Amniotic stem cell (primary cell): ENCODE results near the gene PAGR1.
A peak's percentile ranks its signal among the peaks of the same experiment; 100 is the strongest.
"Not testable (repeated sequence)": the region's sequence is repeated elsewhere in the genome, so short reads cannot be mapped to it uniquely, and the experiment has no call there.

Source experiments
- DNase-seq: peaks from one replicate; lab custom pipeline; 2025; lab: John Stamatoyannopoulos, UW

The PAGR1 gene

GRCh38 chr16:29812754-29813643, 3.0 kb upstream of the PAGR1 start:
- no peak for DNase-seq

DNA sequence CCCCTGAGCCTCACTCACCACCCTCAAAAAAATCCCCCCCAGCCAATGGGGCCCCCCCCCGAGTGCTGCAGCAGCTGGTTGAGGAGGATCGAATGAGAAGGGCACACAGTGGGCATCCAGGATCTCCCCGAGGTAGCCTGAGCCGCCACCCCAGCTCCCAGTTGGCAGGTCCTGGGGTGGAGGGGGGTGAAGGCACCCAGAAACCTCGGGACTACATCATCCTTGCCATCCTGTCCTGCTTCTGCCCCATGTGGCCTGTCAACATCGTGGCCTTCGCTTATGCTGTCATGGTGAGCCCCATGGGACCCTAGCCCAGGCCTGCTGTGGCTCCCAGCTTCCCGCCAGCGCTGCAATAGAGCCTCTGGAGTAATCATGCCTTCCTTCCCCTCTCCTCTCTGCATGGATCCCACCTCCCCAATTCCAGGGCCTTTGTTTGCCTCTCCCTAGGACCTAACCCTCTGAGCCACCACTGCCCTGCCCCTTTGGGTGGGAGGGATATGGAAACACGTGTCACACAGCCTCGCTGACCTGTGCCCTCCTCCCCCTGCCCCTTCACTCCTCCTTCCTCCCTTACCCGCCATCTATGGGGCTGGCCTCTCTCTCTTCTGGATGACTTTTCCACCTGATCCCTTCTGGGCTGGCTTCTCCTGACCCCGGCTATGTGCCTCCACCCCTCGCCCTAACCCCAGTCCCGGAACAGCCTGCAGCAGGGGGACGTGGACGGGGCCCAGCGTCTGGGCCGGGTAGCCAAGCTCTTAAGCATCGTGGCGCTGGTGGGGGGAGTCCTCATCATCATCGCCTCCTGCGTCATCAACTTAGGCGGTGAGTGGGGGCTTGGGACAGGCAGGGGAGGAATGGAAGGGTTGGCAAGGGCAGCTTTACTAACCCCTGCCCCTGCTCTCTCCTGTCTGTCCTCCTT, 2.0 kb upstream of the PAGR1 start:
- no peak for DNase-seq

- DNase-seq, result no peak
Observed at GRCh38 chr16:29814592-29814991, 1.4 kb upstream of the PAGR1 start.

- no peak for DNase-seq
Observed at GRCh38 chr16:29815032-29815721, 775 bp upstream of the PAGR1 start.

GRCh38 chr16:29816694-29817441, 916 bp downstream of the PAGR1 start:
- DNase-seq, result no peak

- no peak for DNase-seq
Observed at GRCh38 chr16:29818082-29818481, 2.1 kb downstream of the PAGR1 start.

DNA sequence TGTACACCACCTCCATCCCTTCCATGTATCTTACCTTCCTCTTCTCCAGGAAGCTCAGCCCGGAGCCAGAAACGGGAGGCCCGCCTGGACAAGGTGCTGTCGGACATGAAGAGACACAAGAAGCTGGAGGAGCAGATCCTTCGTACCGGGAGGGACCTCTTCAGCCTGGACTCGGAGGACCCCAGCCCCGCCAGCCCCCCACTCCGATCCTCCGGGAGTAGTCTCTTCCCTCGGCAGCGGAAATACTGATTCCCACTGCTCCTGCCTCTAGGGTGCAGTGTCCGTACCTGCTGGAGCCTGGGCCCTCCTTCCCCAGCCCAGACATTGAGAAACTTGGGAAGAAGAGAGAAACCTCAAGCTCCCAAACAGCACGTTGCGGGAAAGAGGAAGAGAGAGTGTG, 3.6 kb downstream of the PAGR1 start:
- no peak for DNase-seq

GRCh38 chr16:29820271-29820701, 4.3 kb downstream of the PAGR1 start, which contains the start of gene MVP:
MVP (plus strand) TSS chr16:29820462; CDS start chr16:29830550, 10,088 bp downstream.
- peak; percentile 42 for DNase-seq

DNA sequence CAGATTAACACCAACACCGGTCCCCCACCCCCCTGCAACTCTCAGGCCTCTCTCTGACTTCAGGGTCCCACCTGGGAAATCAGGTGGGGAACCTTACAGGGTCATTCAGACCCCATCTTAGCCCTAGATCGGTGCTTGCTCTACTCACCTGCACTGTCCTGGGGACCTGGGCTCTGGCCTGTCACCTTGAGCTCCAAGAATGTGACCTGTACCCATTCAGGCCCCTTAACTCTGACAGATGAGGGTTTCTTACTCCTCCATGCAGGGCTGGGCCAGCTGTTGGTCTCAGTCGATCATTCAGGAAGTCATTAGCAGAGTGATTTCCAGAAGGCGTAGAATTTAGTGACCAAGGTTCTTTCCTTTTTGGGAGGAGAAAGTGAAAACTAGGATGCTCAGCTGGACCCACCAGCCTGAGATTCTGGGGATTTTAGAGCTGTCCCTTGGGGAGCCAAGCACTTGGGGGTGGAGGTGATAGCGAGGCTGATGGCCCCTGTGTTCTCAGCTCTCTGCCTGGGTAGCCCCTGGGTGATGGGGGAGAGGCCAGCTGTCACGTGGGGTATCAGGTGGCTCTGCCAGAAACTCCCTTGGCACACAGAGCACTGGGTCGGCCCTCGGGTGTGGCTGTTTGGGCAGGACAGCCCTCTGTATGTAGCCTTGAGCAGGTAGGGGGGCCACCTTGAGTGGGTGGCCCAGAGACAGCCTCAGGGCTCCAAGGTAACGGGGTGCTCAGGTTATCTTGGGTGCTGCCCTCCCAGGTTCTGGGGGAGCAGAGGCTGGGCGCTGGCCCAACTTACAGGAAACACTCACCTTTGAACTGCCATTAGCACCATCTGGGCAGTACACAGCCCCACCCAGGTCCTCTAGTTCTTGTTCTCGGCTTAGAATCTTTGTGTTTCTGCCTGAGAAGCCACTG, 5.0 kb downstream of the PAGR1 start:
- no peak for DNase-seq

DNA sequence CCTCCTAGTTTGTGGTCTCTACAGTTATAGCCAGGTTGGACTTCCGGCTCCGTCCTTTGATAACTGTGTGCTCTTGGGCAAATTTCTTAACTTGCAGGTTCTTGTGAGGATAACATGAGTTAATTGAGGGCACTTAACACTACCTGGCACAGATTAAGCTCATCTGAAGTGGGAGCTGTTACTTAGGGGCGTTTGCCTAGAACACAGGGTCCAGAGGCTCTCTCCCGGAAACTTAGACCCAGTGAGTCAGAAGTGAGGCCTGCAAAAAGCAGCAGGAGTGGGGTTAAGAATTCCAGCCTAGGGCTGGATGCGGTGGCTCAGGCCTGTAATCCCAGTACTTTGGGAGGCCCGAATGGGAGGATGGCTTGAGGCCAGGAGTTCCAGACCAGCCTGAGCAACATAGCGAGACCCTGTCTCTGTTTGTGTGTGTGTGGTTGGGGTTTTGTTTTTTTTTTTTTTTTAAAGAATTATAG, 5.7 kb downstream of the PAGR1 start:
- DNase-seq, result no peak

GRCh38 chr16:29824589-29825144, 8.7 kb downstream of the PAGR1 start:
- DNase-seq, result no peak

GRCh38 chr16:29825145-29826044, 9.4 kb downstream of the PAGR1 start:
- no peak for DNase-seq

DNA sequence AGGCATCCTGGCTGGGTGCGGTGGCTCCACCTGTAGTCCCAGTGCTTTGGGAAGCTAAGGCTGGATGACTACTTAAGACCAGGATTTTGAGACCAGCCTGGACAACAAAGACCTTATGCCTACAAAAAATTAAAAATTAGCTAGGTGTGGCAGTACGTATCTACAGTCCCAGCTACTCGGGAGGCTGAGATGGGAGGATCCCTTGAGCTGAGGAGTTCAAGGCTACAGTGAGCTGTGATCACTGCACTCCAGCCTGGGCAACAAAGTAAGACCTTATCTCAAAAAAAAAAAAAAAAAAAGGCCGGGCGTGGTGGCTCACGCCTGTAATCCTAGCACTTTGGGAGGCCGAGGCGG, 10.4 kb downstream of the PAGR1 start:
- no peak for DNase-seq

DNA sequence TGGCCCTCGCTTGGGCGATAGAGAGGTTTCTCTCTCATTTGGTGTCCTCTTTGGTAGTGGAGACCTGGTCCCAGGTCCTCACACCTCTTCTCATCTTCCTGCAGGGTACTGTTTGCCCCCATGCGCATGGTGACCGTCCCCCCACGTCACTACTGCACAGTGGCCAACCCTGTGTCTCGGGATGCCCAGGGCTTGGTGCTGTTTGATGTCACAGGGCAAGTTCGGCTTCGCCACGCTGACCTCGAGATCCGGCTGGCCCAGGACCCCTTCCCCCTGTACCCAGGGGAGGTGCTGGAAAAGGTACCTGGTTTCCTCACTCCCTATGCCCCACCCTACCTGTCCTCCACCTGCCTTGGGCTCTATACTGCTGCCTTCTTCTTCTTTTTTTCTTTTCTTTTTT, 14.8 kb downstream of the PAGR1 start:
- no peak for DNase-seq

- no peak for DNase-seq
Observed at GRCh38 chr16:29831490-29831889, 15.5 kb downstream of the PAGR1 start.

GRCh38 chr16:29833219-29833618, 17.3 kb downstream of the PAGR1 start:
- not testable (repeated sequence) for DNase-seq

GRCh38 chr16:29834079-29834478, 18.1 kb downstream of the PAGR1 start:
- DNase-seq, result no peak

GRCh38 chr16:29835926-29836325, 20.0 kb downstream of the PAGR1 start:
- DNase-seq, result no peak

- DNase-seq, result no peak
Observed at GRCh38 chr16:29836623-29837022, 20.7 kb downstream of the PAGR1 start.
